Spleen (tissue), 7 donors: Measurements from ENCODE around the gene PALMD.

Experiments
- POLR2A ChIP-seq, 3 donors: fragments of 450-650 bp; IDR thresholded peaks; one replicate each; pipeline ENCODE4 v1.5.1; 2017; ENCODE audit warnings: antibody characterized with exemption in 3 of 3, mild to moderate bottlenecking in 1 of 3
- TF ChIP-seq, protein P1 (sequence below), 11 experiments: fragments of 200-600 bp in 7 of 11; fragments of 450-650 bp in 4 of 11; sonication (generic) in 4 of 11; IDR thresholded peaks in 8 of 11; conservative IDR thresholded peaks in 3 of 11; 1 replicate in 7 of 11; 2 replicates in 4 of 11; pipeline versions ENCODE4 v1.4.0 to v1.8.0; 2016 to 2021; ENCODE audit warnings: antibody characterized with exemption in 11 of 11, inconsistent platforms in 4 of 11, mild to moderate bottlenecking in 1 of 11
- donor health status: DM: no; HTN: no; CAD: no; lungs with moderate emphysema.
- donor health status: DM: no; HTN: no; CAD: no.
- donor health status: DM: no; HTN: no; CAD: no.

DNA sequence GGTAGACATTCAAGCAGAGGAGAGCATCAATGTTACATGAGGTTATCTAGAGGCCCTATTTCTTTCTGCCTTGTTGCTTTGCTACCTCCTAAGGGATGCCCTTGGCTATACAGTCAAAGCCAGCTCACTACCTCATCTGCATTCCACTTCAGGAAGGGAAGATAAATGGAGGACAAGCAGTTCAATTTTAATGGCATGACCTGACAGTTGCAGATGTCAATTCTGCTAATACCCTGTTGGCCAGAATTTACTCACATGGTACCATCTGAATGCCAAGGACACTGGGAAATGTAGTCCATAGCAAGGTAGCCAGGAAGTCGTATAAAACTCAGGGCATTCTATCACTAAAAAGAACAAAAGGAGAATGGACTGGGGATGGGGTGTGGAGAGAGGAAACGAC is 31.5 kb downstream of the PALMD start:
- no peak for TF ChIP-seq POLR2A (IDR thresholded peaks at IDR 0.05)
- TF ChIP-seq, protein P1, sequence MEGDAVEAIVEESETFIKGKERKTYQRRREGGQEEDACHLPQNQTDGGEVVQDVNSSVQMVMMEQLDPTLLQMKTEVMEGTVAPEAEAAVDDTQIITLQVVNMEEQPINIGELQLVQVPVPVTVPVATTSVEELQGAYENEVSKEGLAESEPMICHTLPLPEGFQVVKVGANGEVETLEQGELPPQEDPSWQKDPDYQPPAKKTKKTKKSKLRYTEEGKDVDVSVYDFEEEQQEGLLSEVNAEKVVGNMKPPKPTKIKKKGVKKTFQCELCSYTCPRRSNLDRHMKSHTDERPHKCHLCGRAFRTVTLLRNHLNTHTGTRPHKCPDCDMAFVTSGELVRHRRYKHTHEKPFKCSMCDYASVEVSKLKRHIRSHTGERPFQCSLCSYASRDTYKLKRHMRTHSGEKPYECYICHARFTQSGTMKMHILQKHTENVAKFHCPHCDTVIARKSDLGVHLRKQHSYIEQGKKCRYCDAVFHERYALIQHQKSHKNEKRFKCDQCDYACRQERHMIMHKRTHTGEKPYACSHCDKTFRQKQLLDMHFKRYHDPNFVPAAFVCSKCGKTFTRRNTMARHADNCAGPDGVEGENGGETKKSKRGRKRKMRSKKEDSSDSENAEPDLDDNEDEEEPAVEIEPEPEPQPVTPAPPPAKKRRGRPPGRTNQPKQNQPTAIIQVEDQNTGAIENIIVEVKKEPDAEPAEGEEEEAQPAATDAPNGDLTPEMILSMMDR (IDR thresholded peaks at IDR 0.05 in 8 of 11, conservative IDR thresholded peaks at IDR 0.05 in 3 of 11): no peak
